BJ (cell line): ENCODE measurements around the gene RGS7. TPM values are rescaled to one million over a fixed set of nuclear protein-coding genes. Genes with fewer than 3 reads are reported as not detected.

Experiments used
- CTCF ChIA-PET: fragments of 350-600 bp; formaldehyde crosslinking; extraction: SDS; loops from one replicate; lab custom pipeline; 2021; ENCODE audit warnings: antibody characterized with exemption, inconsistent platforms; lab: Yijun Ruan, JAX
- POLR2A ChIA-PET: fragments of 300-600 bp; sonication (Branson Sonifier 250); formaldehyde crosslinking; extraction: SDS; loops from one replicate; lab custom pipeline; 2021; ENCODE audit warnings: antibody characterized with exemption; lab: Charles Lee
- DNase-seq: peaks from one replicate; pipeline ENCODE4 v3.0.0-alpha.2; 2011; ENCODE audit warnings: low read depth
- H3K27me3 ChIP-seq: 2 replicates; pipeline ENCODE4 v1.6.0; 2011; ENCODE audit warnings: low read length; ENCODE audit not compliant: control insufficient read depth, insufficient read depth
- H3K36me3 ChIP-seq: 2 replicates; pipeline ENCODE4 v1.5.1; 2011; ENCODE audit warnings: low read length; ENCODE audit not compliant: control insufficient read depth, insufficient read depth
- H3K4me3 ChIP-seq: 2 replicates; pipeline ENCODE4 v1.5.1; 2011; ENCODE audit warnings: low read depth, mild to moderate bottlenecking, control low read depth, low read length
- polyA plus RNA-seq: library from polyadenylated mRNA; depleted of rRNA; stranded (reverse); fragments of >200 nt; gene quantifications from 2 replicates; pipeline ENCODE4 v1.2.3, GENCODE V29; 2011
- TF ChIP-seq, protein P1 (sequence below): IDR thresholded peaks from 2 replicates; pipeline ENCODE4 v1.5.1; 2011; ENCODE audit warnings: low read depth, mild to moderate bottlenecking, control low read depth, inconsistent platforms, low read length, moderate library complexity; ENCODE audit not compliant: insufficient read depth

RGS7 gene
- polyA plus RNA-seq, 1 experiment: 0.93 TPM

DNA sequence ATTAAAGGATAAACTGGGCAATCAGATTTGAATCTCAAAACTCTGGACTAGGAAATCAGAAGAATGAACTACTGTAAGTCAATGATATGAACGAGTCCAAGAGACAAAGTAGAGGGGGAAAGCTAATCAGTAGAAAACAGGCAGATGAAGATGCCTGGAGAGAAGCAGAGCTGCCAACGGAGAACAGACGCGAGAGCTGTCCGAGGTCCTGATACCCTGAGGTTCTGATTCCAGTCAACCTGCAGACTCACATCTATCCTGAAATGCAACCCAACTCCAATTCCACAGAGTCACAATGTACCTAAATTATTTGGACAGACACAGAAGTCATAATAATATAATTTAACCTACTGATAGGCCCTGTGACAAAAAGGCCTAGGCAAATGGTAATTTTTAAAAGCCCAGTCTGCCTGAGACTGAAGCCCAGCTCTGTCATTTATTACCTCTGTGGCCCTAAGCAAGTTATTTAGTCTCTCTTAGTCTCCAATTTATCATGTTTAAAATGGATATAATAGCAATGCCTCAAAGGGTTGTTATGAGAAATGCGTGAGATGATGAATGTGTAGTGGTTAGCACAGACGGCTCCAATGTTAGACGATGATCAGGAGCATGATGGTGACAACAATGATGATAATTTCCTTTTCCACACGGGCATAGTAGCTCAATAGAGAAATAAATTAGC lies 33.4 kb downstream of the RGS7 start:
- no peak overlapping the region for H3K4me3 ChIP-seq
- POLR2A ChIA-PET: no interaction called here
- no peak for DNase-seq
- no peaks in the 10 kb centered on the region for H3K27me3 ChIP-seq
- TF ChIP-seq, protein P1, sequence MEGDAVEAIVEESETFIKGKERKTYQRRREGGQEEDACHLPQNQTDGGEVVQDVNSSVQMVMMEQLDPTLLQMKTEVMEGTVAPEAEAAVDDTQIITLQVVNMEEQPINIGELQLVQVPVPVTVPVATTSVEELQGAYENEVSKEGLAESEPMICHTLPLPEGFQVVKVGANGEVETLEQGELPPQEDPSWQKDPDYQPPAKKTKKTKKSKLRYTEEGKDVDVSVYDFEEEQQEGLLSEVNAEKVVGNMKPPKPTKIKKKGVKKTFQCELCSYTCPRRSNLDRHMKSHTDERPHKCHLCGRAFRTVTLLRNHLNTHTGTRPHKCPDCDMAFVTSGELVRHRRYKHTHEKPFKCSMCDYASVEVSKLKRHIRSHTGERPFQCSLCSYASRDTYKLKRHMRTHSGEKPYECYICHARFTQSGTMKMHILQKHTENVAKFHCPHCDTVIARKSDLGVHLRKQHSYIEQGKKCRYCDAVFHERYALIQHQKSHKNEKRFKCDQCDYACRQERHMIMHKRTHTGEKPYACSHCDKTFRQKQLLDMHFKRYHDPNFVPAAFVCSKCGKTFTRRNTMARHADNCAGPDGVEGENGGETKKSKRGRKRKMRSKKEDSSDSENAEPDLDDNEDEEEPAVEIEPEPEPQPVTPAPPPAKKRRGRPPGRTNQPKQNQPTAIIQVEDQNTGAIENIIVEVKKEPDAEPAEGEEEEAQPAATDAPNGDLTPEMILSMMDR: no peak
- CTCF ChIA-PET: no interaction called here
- H3K36me3 ChIP-seq: no peaks in the 10 kb centered on the region

DNA sequence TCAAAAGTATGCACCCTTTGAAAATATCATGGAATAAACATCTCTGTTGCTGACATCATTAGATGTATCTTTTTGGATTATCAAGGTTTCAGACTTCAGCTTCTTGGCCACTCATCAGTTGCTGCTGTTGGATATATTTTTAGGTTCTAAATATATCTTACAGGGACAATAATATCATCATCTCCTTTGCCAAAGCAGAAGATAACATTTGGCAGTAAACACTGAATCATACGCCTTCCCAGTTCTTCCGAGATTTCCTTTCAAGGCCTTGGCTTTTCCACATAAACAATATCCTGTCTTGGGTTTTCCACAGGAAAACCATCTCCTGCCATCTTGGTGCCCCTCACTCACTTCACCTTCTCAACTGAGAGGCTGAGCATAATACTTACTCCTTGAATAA lies 39.3 kb downstream of the RGS7 start:
- POLR2A ChIA-PET: no interaction called here
- DNase-seq: no peak
- Histone ChIP-seq H3K36me3 (no peaks in the 10 kb centered on the region), H3K27me3 (no peaks in the 10 kb centered on the region), H3K4me3 (no peak overlapping the region)
- TF ChIP-seq, protein P1: no peak
- CTCF ChIA-PET: no interaction called here

DNA sequence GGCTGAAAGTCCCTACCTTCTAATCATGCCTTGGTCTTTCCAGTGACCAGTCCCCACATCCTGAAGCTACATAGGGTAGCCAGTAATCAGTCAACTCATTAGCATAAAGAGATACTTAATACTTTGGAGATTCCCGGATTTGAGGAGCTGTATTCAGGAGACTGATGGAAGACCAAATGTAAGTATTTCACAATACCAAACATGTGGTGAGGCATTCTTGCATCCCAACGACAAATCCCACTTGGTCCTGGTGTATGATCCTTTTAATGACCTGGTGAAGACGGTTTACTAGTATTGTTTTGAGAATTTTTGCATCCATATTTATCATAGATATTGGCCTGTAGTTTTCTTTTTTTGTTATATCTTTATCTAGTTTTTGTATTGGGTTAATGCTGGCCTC lies 40.6 kb downstream of the RGS7 start:
- ChIA-PET CTCF (no interaction called here), POLR2A (no interaction called here)
- DNase-seq: no peak
- H3K4me3 ChIP-seq: no peak overlapping the region
- H3K27me3 ChIP-seq: no peaks in the 10 kb centered on the region
- TF ChIP-seq, protein P1: no peak
- H3K36me3 ChIP-seq: no peaks in the 10 kb centered on the region

DNA sequence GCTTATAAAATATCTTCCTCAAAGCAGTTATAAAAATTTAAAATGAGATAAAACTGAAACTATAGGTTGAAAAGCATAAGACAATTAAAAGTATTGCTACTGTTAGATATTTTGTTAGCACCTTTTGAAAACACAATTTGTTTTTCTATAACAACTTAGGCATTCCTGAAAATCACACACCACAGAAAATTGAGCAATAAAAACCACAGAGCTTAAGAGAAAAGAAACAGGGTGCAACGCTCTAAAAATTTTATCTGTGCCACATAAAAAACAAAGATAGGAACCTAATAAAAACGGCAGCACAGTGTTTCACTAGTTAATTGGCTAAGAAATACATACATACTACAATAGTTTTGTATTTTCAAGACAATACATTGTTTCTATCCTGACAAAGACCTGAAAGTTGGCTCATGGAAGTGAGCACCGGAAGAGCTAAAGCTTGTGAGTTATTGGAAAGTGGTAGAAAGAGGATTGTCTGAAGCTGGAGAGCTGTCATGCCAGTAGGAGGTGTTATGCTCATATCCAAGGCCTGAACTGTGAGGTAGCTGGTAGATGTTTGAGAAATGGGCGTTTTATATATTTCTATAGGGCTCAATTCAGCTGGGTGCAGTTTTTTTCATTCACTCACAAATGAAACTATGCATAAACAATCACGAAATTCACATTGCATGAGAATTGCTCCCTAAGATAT lies 45.8 kb downstream of the RGS7 start:
- ChIA-PET POLR2A (no interaction called here), CTCF (no interaction called here)
- TF ChIP-seq, protein P1: peak; percentile 17; the same call in 1 of the 2 replicates
- DNase-seq: no peak
- Histone ChIP-seq H3K27me3 (no peaks in the 10 kb centered on the region), H3K36me3 (no peaks in the 10 kb centered on the region), H3K4me3 (no peak overlapping the region)

DNA sequence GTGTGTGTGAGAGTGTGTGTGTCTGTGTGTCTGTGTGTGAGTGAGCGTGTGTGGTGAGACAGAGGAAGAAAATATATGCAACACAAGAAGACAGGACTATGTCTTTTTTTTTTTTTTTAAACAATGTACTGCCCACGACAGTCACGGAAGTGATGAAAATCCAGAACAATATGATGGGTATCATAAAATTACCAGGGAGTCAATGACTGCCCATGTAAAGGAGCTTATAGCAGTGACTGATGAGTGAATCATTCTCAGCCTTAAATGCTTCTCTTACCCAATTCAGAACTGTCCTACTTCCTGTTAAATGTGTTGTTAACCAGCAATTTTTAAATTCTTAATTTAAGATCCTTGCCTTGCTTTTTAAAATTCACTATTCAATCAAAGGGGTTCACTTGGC lies 46.6 kb downstream of the RGS7 start:
- TF ChIP-seq, protein P1: no peak
- DNase-seq: no peak
- H3K4me3 ChIP-seq: no peak overlapping the region
- POLR2A ChIA-PET: no interaction called here
- no peaks in the 10 kb centered on the region for H3K36me3 ChIP-seq
- CTCF ChIA-PET: no interaction called here
- no peaks in the 10 kb centered on the region for H3K27me3 ChIP-seq
